ENCODE results near the gene DEXI.

Gene DEXI

DNA sequence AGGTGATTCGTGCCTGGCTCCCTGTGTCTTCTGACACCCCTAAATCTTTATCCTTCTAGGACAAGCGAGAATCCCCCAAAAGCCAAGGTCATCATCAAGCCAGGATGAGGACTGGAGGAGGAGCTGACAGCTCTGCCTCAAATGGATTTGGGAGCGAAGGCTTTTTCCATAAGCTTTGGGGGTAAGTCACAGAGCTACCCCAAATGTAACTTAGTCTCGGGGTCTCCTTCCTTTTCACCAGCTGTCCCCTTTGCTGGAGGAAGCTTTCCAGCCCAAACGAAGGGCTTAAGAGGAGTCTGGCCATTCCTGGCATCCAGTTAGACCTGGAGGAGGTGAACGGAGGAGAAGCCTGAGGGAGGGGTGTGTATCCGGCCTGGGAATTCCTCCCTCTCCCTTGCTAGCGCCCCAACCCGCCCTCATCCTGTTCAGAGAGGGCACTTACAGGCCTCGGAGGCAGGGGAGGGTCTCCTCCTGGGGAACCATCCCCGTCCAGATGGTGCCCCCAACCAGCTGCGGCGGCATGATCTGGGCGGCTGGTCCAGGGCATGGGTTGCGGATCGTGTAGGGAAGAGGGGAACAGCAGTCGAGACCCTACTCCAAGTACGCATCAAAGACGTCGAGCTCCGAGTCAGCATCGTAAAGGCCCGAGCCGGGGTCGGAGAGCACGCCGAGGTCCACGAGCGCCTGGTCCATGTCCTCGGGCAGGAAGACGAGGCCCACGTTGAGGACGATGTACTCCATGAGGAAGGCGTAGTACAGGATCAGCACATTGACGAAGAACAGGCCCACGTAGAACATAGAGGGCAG, 938 bp downstream of the DEXI start:
- peaks cover 79% of the 10 kb centered on the region for H3K4me1 ChIP-seq (ENCODE audit: control insufficient read depth, insufficient read depth, low read length)
- peak overlapping the region; percentile 53 for H3K27ac ChIP-seq (ENCODE audit: low read length)
- H3K36me3 ChIP-seq (ENCODE audit: control insufficient read depth in 2 of 2, insufficient read depth in 2 of 2, low read length in 2 of 2) = peaks cover 0 to 2% of the 10 kb centered on the region in 2 donors
- H3K9ac ChIP-seq (ENCODE audit: low read length in 2 of 2) = peak overlapping the region; percentile 80 to 83
- peak overlapping the region; percentile 70 to 88 for H3K4me3 ChIP-seq (ENCODE audit: low read length in 2 of 2)
- no peaks in the 10 kb centered on the region for H3K9me3 ChIP-seq (ENCODE audit: control insufficient read depth in 2 of 2, low read length in 2 of 2)
- no peaks in the 10 kb centered on the region for H3K27me3 ChIP-seq (ENCODE audit: control insufficient read depth in 1 of 2, insufficient read depth in 2 of 2, low read length in 2 of 2)

DNA sequence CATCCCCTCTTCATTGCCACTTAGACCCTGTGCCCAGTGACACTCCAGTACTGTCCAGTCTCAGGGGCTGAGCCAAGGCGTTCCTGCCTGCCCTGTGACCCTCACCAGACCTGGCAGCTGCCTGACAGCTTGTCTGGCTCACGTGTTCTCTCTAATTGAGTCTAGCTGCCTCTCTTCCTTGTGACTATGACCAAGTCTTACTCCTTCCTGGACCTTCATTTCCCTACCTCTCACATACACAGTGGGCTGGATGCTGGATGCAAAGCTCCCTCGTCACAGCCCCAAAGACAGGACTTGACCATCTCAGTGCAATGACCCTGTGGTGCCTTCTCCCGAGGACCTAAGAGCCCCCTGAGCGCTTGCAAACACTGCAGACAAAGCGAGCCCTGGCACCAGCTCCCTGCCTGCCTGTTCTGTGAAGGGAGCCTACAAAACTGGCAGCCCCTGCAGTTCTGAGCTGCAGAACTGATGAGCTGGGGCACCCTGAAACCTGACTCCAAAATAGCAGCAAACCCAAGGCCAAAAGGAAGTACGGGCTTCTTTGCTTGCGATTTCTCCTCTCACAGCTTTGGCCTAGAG, 1.7 kb downstream of the DEXI start:
- H3K4me1 ChIP-seq (ENCODE audit: control insufficient read depth, insufficient read depth, low read length) = peaks cover 71% of the 10 kb centered on the region

DNA sequence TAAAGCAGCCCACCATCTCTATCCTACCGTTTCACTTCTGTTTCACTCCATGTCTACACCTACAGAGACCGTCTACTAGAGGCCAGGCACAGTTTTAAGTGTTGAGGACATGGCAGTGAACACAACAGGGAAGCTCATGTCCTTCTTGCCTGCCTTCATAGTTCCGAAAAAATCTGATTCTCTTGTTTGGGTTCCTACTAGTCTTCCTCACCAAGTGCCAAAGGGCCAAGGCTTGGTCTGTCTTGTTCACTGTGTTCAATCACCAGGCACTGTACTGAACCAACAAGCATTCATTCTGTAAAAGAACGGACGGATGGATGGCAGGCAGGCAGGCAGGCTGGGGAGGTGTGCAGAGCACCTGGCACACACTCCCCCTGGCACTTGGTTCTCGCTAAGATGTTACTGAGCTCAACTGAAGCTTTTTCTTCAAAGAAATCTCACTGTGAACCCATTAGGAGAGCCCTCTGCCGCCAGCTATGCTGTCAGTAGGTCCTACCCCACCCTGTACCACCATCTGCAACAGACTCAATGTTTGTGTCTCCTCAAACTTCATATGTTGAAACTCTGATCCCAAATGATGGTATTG, 2.5 kb downstream of the DEXI start:
- Histone ChIP-seq H3K27me3 (ENCODE audit: control insufficient read depth in 1 of 2, insufficient read depth in 2 of 2, low read length in 2 of 2) (no peaks in the 10 kb centered on the region), H3K36me3 (ENCODE audit: control insufficient read depth in 2 of 2, insufficient read depth in 2 of 2, low read length in 2 of 2) (peaks cover 0 to 2% of the 10 kb centered on the region in 2 donors), H3K9ac (ENCODE audit: low read length in 2 of 2) (peak overlapping the region in 1 of 2 donors; percentile 42), H3K9me3 (ENCODE audit: control insufficient read depth in 2 of 2, low read length in 2 of 2) (no peaks in the 10 kb centered on the region), H3K4me1 (ENCODE audit: control insufficient read depth, insufficient read depth, low read length) (peaks cover 64% of the 10 kb centered on the region), H3K4me3 (ENCODE audit: low read length in 2 of 2) (peak overlapping the region; percentile 70 to 88), H3K27ac (ENCODE audit: low read length) (peak overlapping the region; percentile 53)

More for the DNA sequence above, 1.7 kb downstream of the DEXI start:
- Histone ChIP-seq H3K9ac (ENCODE audit: low read length in 2 of 2) (peak overlapping the region; percentile 80 to 83), H3K27ac (ENCODE audit: low read length) (peak overlapping the region; percentile 53), H3K9me3 (ENCODE audit: control insufficient read depth in 2 of 2, low read length in 2 of 2) (no peaks in the 10 kb centered on the region), H3K27me3 (ENCODE audit: control insufficient read depth in 1 of 2, insufficient read depth in 2 of 2, low read length in 2 of 2) (no peaks in the 10 kb centered on the region), H3K4me3 (ENCODE audit: low read length in 2 of 2) (peak overlapping the region; percentile 70 to 88), H3K36me3 (ENCODE audit: control insufficient read depth in 2 of 2, insufficient read depth in 2 of 2, low read length in 2 of 2) (peaks cover 0 to 2% of the 10 kb centered on the region in 2 donors)

DNA sequence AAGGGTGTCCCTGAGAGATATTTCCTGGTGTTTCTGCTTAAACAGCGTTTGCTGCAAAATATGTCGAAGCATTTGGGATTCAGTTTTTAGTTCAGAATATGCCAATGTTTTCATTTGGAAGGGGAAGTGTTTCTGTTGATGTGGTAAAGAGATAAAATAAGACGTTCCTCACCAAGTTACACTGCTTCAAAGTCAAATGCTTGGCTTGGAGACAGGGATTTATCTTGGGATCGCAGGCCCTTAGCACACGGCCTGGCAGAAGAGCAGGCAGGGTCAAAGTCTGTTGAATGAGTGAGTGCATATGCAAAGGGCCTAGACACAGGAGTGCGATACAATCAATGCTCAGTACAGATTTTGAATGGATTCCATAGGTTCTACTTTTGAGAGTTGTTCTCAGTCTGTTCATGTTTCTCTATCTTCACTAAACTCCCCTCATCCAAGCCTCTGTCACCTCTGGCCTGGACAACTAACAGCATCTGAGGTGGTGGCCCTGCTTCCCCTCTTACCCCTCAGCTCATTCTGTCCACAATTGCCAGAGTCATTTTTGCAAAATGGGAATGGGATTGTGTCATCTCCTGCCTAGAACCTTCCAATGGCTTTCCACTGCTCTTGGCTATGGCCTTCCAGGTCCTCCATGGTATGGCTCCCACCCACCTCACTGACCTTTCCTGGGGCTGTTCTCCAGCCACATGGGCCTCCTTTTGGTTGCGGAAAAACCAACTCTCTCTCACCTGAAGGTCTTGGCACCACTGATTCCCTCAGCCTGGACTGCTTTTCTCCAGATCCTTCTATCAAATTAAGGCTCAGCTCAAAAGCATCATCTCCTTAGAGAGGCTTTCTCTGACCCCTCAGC, 3.2 kb downstream of the DEXI start:
- Histone ChIP-seq H3K9ac (ENCODE audit: low read length in 2 of 2) (peak overlapping the region in 1 of 2 donors; percentile 42), H3K4me3 (ENCODE audit: low read length in 2 of 2) (peak overlapping the region; percentile 70 to 88), H3K27ac (ENCODE audit: low read length) (peak overlapping the region; percentile 41), H3K36me3 (ENCODE audit: control insufficient read depth in 2 of 2, insufficient read depth in 2 of 2, low read length in 2 of 2) (peaks cover 0 to 2% of the 10 kb centered on the region in 2 donors), H3K27me3 (ENCODE audit: control insufficient read depth in 1 of 2, insufficient read depth in 2 of 2, low read length in 2 of 2) (no peaks in the 10 kb centered on the region), H3K9me3 (ENCODE audit: control insufficient read depth in 2 of 2, low read length in 2 of 2) (no peaks in the 10 kb centered on the region), H3K4me1 (ENCODE audit: control insufficient read depth, insufficient read depth, low read length) (peaks cover 70% of the 10 kb centered on the region)

DNA sequence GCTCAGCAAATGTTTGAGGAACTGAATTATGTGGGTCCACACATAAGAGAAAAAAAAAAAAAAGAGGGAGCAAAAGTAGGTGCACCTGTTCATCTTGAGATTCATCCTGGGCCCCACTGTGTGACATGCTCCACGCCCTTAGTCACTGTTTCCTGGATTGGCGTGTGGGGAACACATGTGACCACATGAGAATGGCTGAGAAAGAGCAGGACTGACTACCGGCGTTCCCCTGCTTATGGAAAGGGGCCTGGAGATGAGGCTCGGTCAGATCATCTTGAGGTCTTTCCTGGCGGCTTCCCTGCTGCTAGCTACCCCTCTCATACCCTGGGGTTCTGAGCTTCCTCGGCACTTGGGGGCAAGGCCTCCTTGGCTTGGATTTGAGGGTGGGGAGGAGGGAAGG, 3.9 kb downstream of the DEXI start:
- Histone ChIP-seq H3K27ac (ENCODE audit: low read length) (peak overlapping the region; percentile 41), H3K27me3 (ENCODE audit: control insufficient read depth in 1 of 2, insufficient read depth in 2 of 2, low read length in 2 of 2) (no peaks in the 10 kb centered on the region), H3K9ac (ENCODE audit: low read length in 2 of 2) (peak overlapping the region; percentile 36 to 47), H3K36me3 (ENCODE audit: control insufficient read depth in 2 of 2, insufficient read depth in 2 of 2, low read length in 2 of 2) (peaks cover 4 to 6% of the 10 kb centered on the region in 2 donors), H3K9me3 (ENCODE audit: control insufficient read depth in 2 of 2, low read length in 2 of 2) (no peaks in the 10 kb centered on the region), H3K4me1 (ENCODE audit: control insufficient read depth, insufficient read depth, low read length) (peaks cover 64% of the 10 kb centered on the region), H3K4me3 (ENCODE audit: low read length in 2 of 2) (peak overlapping the region; percentile 70 to 72)

DNA sequence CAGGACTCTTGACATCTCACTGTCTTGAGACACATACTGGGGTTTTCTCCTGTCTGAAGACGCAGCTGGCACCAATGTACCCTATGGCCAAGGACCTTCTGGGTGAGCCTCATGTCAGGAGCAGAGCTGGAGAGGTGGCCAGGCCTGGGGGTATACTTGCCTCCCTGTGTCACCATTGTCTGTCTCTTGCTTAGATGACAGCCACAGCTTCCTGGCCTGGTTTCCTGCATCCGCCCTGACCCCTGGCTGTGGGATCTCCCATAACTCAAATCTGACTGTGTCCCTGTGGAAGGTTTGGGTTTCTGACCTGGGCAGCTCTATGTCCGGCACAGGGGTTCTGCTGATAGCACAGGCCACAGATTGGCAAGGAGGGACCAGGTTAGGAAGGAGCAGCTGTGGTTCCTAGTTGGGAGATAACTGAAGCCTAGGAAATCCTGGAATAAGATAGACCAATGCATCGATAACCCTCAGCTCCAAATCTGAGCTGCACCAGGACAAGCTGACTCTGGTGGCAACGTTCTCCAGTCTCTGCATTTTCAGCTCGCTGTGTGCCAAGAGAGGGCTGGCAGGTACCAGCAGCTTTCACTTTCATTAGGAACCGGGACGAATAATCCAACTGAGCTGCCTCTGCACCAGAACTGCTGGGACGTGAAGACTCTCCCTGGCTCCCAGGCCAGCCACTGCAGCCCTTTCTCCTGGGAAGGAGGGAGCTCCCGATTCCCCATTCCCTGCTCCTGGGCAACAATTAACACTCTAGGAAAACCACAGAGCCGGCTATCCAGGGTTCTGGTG, 5.0 kb downstream of the DEXI start:
- Histone ChIP-seq H3K9me3 (ENCODE audit: control insufficient read depth in 2 of 2, low read length in 2 of 2) (no peaks in the 10 kb centered on the region), H3K27ac (ENCODE audit: low read length) (peak overlapping the region; percentile 62), H3K36me3 (ENCODE audit: control insufficient read depth in 2 of 2, insufficient read depth in 2 of 2, low read length in 2 of 2) (peaks cover 7 to 9% of the 10 kb centered on the region in 2 donors), H3K27me3 (ENCODE audit: control insufficient read depth in 1 of 2, insufficient read depth in 2 of 2, low read length in 2 of 2) (no peaks in the 10 kb centered on the region), H3K9ac (ENCODE audit: low read length in 2 of 2) (peak overlapping the region; percentile 47 to 66), H3K4me1 (ENCODE audit: control insufficient read depth, insufficient read depth, low read length) (peaks cover 64% of the 10 kb centered on the region), H3K4me3 (ENCODE audit: low read length in 2 of 2) (peak overlapping the region; percentile 48 to 72)

DNA sequence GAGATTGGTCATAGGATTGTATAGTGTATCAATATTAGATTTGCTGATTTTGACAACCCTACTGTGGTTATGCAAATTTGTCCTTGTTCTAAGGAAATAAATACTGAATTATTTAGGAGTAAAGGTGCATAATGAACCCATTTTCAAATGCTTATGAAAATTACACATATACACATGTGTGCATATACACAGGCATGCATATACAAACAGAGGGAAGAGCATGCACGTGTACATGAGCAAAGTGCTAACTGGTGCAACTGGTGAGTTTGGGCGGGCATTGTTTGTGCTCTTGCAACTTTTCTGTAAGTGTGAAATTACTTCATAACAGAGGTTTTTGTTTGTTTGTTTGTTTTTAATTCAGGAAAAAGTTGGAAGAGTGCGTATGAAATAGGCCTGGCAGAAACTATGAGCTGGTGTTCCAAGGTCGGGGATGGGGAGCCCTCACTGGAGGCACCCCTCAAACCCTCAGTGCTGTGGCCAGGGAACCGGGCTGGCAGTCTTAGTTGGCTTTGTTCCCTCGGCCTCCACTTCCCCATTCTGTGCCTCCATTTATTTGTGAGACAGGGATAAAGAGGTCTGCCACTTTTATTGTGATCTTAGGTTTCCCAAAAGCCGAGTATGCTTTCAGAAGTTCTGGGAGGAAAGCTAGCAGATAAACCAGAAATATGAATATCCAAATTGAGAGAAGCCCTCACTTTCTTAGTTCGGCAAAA, 5.8 kb downstream of the DEXI start:
- Histone ChIP-seq H3K27ac (ENCODE audit: low read length) (peak overlapping the region; percentile 62), H3K9me3 (ENCODE audit: control insufficient read depth in 2 of 2, low read length in 2 of 2) (no peaks in the 10 kb centered on the region), H3K4me3 (ENCODE audit: low read length in 2 of 2) (peak overlapping the region in 1 of 2 donors; percentile 72)

DNA sequence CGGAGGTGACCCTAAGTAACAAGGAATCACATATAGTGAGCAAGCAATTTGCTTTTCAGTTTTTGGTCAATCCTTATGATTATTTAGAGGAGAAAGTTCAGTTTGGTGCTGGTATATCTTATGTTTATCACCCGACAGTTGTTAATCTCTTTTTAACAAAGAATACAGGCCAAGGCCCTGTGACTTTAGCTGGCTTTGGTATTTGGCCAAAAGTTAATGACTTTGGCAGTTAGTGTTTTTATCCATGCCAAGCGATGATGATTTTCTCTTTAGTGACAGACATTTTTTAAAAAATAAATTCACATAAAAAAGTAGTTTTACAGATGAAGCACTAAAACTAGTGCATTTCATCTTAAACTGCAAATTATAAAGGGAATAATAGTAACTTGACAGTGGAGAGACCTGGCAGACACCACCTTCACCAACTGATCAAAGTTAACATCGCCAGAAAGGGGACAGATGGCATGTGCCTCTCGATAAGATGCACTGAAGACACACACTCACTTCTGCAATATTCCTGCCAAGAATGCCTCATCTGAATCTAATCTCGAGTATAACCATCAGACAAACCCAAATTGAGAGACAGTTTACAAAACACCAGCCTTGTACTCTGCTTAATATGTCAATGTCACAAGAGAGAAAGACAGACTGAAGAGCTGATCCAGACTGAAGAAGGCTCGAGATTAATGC, 6.9 kb downstream of the DEXI start:
- H3K27ac ChIP-seq (ENCODE audit: low read length) = no peak overlapping the region
- H3K9me3 ChIP-seq (ENCODE audit: control insufficient read depth in 2 of 2, low read length in 2 of 2) = no peaks in the 10 kb centered on the region
- no peak overlapping the region for H3K4me3 ChIP-seq (ENCODE audit: low read length in 2 of 2)

More for the DNA sequence above, 5.8 kb downstream of the DEXI start:
- Histone ChIP-seq H3K36me3 (ENCODE audit: control insufficient read depth in 2 of 2, insufficient read depth in 2 of 2, low read length in 2 of 2) (peaks cover 7 to 13% of the 10 kb centered on the region in 2 donors), H3K4me1 (ENCODE audit: control insufficient read depth, insufficient read depth, low read length) (peaks cover 63% of the 10 kb centered on the region), H3K27me3 (ENCODE audit: control insufficient read depth in 1 of 2, insufficient read depth in 2 of 2, low read length in 2 of 2) (no peaks in the 10 kb centered on the region), H3K9ac (ENCODE audit: low read length in 2 of 2) (no peak overlapping the region)

More for the DNA sequence above, 6.9 kb downstream of the DEXI start:
- H3K36me3 ChIP-seq (ENCODE audit: control insufficient read depth in 2 of 2, insufficient read depth in 2 of 2, low read length in 2 of 2) = peaks cover 7 to 19% of the 10 kb centered on the region in 2 donors
- no peak overlapping the region for H3K9ac ChIP-seq (ENCODE audit: low read length in 2 of 2)
- no peaks in the 10 kb centered on the region for H3K27me3 ChIP-seq (ENCODE audit: control insufficient read depth in 1 of 2, insufficient read depth in 2 of 2, low read length in 2 of 2)
- H3K4me1 ChIP-seq (ENCODE audit: control insufficient read depth, insufficient read depth, low read length) = peaks cover 54% of the 10 kb centered on the region
